Keratinocyte (primary cell): ENCODE results near the gene B3GALT2. TPM values are rescaled to one million over a fixed set of nuclear protein-coding genes. Genes with fewer than 3 reads are reported as not detected.
A peak's percentile ranks its signal among the peaks of the same experiment; 100 is the strongest.

ENCODE experiments used
- DNase-seq: peaks from one replicate; pipeline ENCODE4 v3.0.0-alpha.2; 2011; ENCODE audit warnings: low read depth, missing footprints, low spot score
- FAIRE-seq: peaks from 2 replicates; lab custom pipeline; 2011; peaks lifted over from hg19 to GRCh38; lab: Jason Lieb, UNC
- H2AFZ ChIP-seq: 2 replicates; pipeline ENCODE4 v1.6.0; 2012; ENCODE audit warnings: low read length, control low read depth, inconsistent platforms; ENCODE audit not compliant: control insufficient read depth
- H3K27ac ChIP-seq: 2 replicates; pipeline ENCODE4 v1.5.1; 2011; ENCODE audit warnings: low read length; ENCODE audit not compliant: control insufficient read depth, insufficient read depth
- H3K27me3 ChIP-seq: 3 replicates; pipeline ENCODE4 v1.6.0; 2011; ENCODE audit warnings: low read length; ENCODE audit not compliant: control insufficient read depth, insufficient read depth; ENCODE audit errors: extremely low read depth
- H3K36me3 ChIP-seq, 2 experiments: 2 replicates in 1 of 2; 3 replicates in 1 of 2; pipeline ENCODE4 v1.5.1; 2011; ENCODE audit warnings: low read length in 2 of 2, mild to moderate bottlenecking in 1 of 2; ENCODE audit not compliant: control insufficient read depth in 2 of 2, insufficient read depth in 2 of 2; ENCODE audit errors: extremely low read depth in 1 of 2
- H3K4me1 ChIP-seq: 3 replicates; pipeline ENCODE4 v1.5.1; 2011; ENCODE audit warnings: low read length; ENCODE audit not compliant: control insufficient read depth, insufficient read depth; ENCODE audit errors: extremely low read depth
- H3K4me2 ChIP-seq: 3 replicates; pipeline ENCODE4 v1.6.0; 2011; ENCODE audit warnings: low read depth, low read length; ENCODE audit not compliant: control insufficient read depth, insufficient read depth; ENCODE audit errors: extremely low read depth
- H3K4me3 ChIP-seq, 3 experiments: fragments of 200-600 bp in 1 of 3; sonication (generic) in 1 of 3; 2 replicates in 2 of 3; 3 replicates in 1 of 3; pipeline ENCODE4 v1.5.1; 2011 to 2016; ENCODE audit warnings: low read length in 3 of 3, mild to moderate bottlenecking in 3 of 3, control low read depth in 2 of 3, inconsistent platforms in 1 of 3, low read depth in 1 of 3, mixed read lengths in 1 of 3, mixed run types in 1 of 3, moderate library complexity in 1 of 3; ENCODE audit not compliant: control insufficient read depth in 2 of 3, insufficient read depth in 2 of 3; ENCODE audit errors: extremely low read depth in 1 of 3
- H3K79me2 ChIP-seq: 2 replicates; pipeline ENCODE4 v1.6.0; 2012; ENCODE audit warnings: low read length; ENCODE audit not compliant: control insufficient read depth, insufficient read depth
- H3K9ac ChIP-seq: 3 replicates; pipeline ENCODE4 v1.6.0; 2011; ENCODE audit warnings: low read length; ENCODE audit not compliant: control insufficient read depth, insufficient read depth; ENCODE audit errors: extremely low read depth
- H3K9me1 ChIP-seq: 3 replicates; pipeline ENCODE4 v1.6.0; 2011; ENCODE audit warnings: low read length; ENCODE audit not compliant: control insufficient read depth, insufficient read depth; ENCODE audit errors: extremely low read depth
- H3K9me3 ChIP-seq: 2 replicates; pipeline ENCODE4 v1.5.1; 2012; ENCODE audit warnings: low read depth, low read length; ENCODE audit not compliant: control insufficient read depth
- H4K20me1 ChIP-seq: 3 replicates; pipeline ENCODE4 v1.6.0; 2011; ENCODE audit warnings: low read length; ENCODE audit not compliant: control insufficient read depth, insufficient read depth; ENCODE audit errors: extremely low read depth
- CTCF ChIP-seq, 3 experiments: IDR thresholded peaks in 1 of 3; conservative IDR thresholded peaks in 1 of 3; optimal IDR thresholded peaks in 1 of 3; 2 replicates in 2 of 3; 3 replicates in 1 of 3; pipeline versions ENCODE3 to v1.5.1; 2011; ENCODE audit warnings: low read length in 3 of 3, mild to moderate bottlenecking in 3 of 3, moderate library complexity in 2 of 3, control low read depth in 1 of 3, inconsistent platforms in 1 of 3; ENCODE audit not compliant: insufficient read depth in 2 of 3; ENCODE audit errors: extremely low read depth in 1 of 3
- EZH2 ChIP-seq: IDR thresholded peaks from one replicate; pipeline ENCODE4 v1.6.1; 2012; ENCODE audit warnings: inconsistent platforms, mild to moderate bottlenecking, low read length, moderate library complexity
- dilution Hi-C: fragments of 300-500 bp; cut with MboI; formaldehyde crosslinking; loops from one replicate; pipeline ENCODE4 v1.7.0; 2020; ENCODE audit warnings: low sequenced_read_pairs; ENCODE audit not compliant: extremely low pct_ligation_motif_present
- polyA plus RNA-seq, 5 experiments: library from polyadenylated mRNA; depleted of rRNA in 3 of 5; stranded (reverse) in 3 of 5; stranded (forward) in 1 of 5; unstranded in 1 of 5; fragments of >200 nt; gene quantifications; 1 replicate in 1 of 5; 2 replicates in 3 of 5; 3 replicates in 1 of 5; pipeline versions ENCODE4 v1.2.1 to v1.2.3, GENCODE V29; 2011 to 2012; ENCODE audit warnings: missing spikeins in 2 of 5, low read depth in 1 of 5, low replicate concordance in 1 of 5

B3GALT2 gene
- polyA plus RNA-seq, 1 donor (not counting 4 experiments of a cell fraction or from before 2014, with no cell fraction given), result not detected

- H3K27me3 ChIP-seq, result no peaks in the 10 kb centered on the region
- dilution Hi-C loops, result no loop called here
- no peak overlapping the region for H3K4me3 ChIP-seq
- H3K4me2 ChIP-seq, result peak overlapping the region; percentile 64
- FAIRE-seq (no peak), DNase-seq (no peak)
- peak overlapping the region; percentile 81 for H3K27ac ChIP-seq
- no peaks in the 10 kb centered on the region for H4K20me1 ChIP-seq
- no peak overlapping the region for H2AFZ ChIP-seq
- peaks cover 2 to 8% of the 10 kb centered on the region in 2 experiments for H3K36me3 ChIP-seq
- H3K79me2 ChIP-seq, result no peaks in the 10 kb centered on the region
- H3K4me1 ChIP-seq, result peaks cover 14% of the 10 kb centered on the region
- H3K9me1 ChIP-seq, result no peaks in the 10 kb centered on the region
- no peak overlapping the region for H3K9ac ChIP-seq
- H3K9me3 ChIP-seq, result no peaks in the 10 kb centered on the region
- no peak for TF ChIP-seq EZH2
- no peak for TF ChIP-seq CTCF (optimal IDR thresholded peaks at IDR 0.05 in 1 of 3, IDR thresholded peaks at IDR 0.05 in 1 of 3, conservative IDR thresholded peaks at IDR 0.05 in 1 of 3; ENCODE audit: extremely low read depth in 1 of 3, insufficient read depth in 2 of 3, low read length in 3 of 3)
Measured at GRCh38 chr1:193210996-193211395, 24.6 kb upstream of the B3GALT2 start.

- no peak overlapping the region for H3K9ac ChIP-seq
- FAIRE-seq (no peak), DNase-seq (no peak)
- no peak overlapping the region for H3K4me2 ChIP-seq
- H4K20me1 ChIP-seq, result no peaks in the 10 kb centered on the region
- no peaks in the 10 kb centered on the region for H3K4me1 ChIP-seq
- no peaks in the 10 kb centered on the region for H3K27me3 ChIP-seq
- H3K27ac ChIP-seq, result no peak overlapping the region
- H3K4me3 ChIP-seq, result no peak overlapping the region
- H3K79me2 ChIP-seq, result peaks cover 9% of the 10 kb centered on the region
- H3K9me1 ChIP-seq, result no peaks in the 10 kb centered on the region
- H3K36me3 ChIP-seq, result no peaks in the 10 kb centered on the region
- no peak for TF ChIP-seq CTCF (optimal IDR thresholded peaks at IDR 0.05 in 1 of 3, IDR thresholded peaks at IDR 0.05 in 1 of 3, conservative IDR thresholded peaks at IDR 0.05 in 1 of 3; ENCODE audit: extremely low read depth in 1 of 3, insufficient read depth in 2 of 3, low read length in 3 of 3)
- no peak for TF ChIP-seq EZH2
- dilution Hi-C loops, result no loop called here
- H2AFZ ChIP-seq, result no peak overlapping the region
- H3K9me3 ChIP-seq, result no peaks in the 10 kb centered on the region
Measured at GRCh38 chr1:193201021-193201420, 14.6 kb upstream of the B3GALT2 start.
